H9 (cell line): ENCODE data around the gene CLCNKA. TPM values are rescaled to one million over a fixed set of nuclear protein-coding genes. Genes with fewer than 3 reads are reported as not detected.

Experiments used
- DNase-seq: peaks from one replicate; pipeline ENCODE4 v3.0.0-alpha.2; 2017
- H2AFZ ChIP-seq: one replicate; pipeline ENCODE4 v1.6.1; 2013; ENCODE audit warnings: mild to moderate bottlenecking, low read length, control low read depth, moderate library complexity
- H2AK5ac ChIP-seq: 2 replicates; pipeline ENCODE4 v1.6.1; 2013; ENCODE audit warnings: low read length, control low read depth, mixed read lengths; ENCODE audit not compliant: insufficient read length
- H2BK120ac ChIP-seq: one replicate; pipeline ENCODE4 v1.6.1; 2013; ENCODE audit warnings: low read depth, mild to moderate bottlenecking, low read length, control low read depth, inconsistent platforms; ENCODE audit not compliant: poor library complexity, severe bottlenecking
- H2BK12ac ChIP-seq: 2 replicates; pipeline ENCODE4 v1.6.1; 2013; ENCODE audit warnings: low read length, control low read depth, mixed read lengths, low read depth; ENCODE audit not compliant: insufficient read length
- H2BK15ac ChIP-seq: 2 replicates; pipeline ENCODE4 v1.6.1; 2013; ENCODE audit warnings: low read depth, low read length, control low read depth
- H2BK20ac ChIP-seq: one replicate; pipeline ENCODE4 v1.6.1; 2013; ENCODE audit warnings: low read depth, mild to moderate bottlenecking, low read length, control low read depth, inconsistent platforms; ENCODE audit not compliant: poor library complexity, severe bottlenecking
- H2BK5ac ChIP-seq: 2 replicates; pipeline ENCODE4 v1.6.1; 2013; ENCODE audit warnings: low read length, control low read depth, mixed read lengths; ENCODE audit not compliant: insufficient read length
- H3K14ac ChIP-seq: 2 replicates; pipeline ENCODE4 v1.6.1; 2013; ENCODE audit warnings: low read length, control low read depth; ENCODE audit not compliant: insufficient read depth
- H3K18ac ChIP-seq: 2 replicates; pipeline ENCODE4 v1.6.1; 2013; ENCODE audit warnings: low read depth, mild to moderate bottlenecking, mixed read lengths, low read length, control low read depth; ENCODE audit not compliant: insufficient read length
- H3K23ac ChIP-seq: 2 replicates; pipeline ENCODE4 v1.6.1; 2013; ENCODE audit warnings: low read length, control low read depth, mixed read lengths, low read depth; ENCODE audit not compliant: insufficient read length
- H3K23me2 ChIP-seq: 2 replicates; pipeline ENCODE4 v1.6.1; 2013; ENCODE audit warnings: low read depth, mild to moderate bottlenecking, mixed read lengths, low read length, control low read depth; ENCODE audit not compliant: insufficient read length, poor library complexity, severe bottlenecking
- H3K27ac ChIP-seq: 2 replicates; pipeline ENCODE4 v1.5.1; 2013; ENCODE audit warnings: low read length, control low read depth, mixed read lengths, low read depth; ENCODE audit not compliant: insufficient read length
- H3K27me3 ChIP-seq: 2 replicates; pipeline ENCODE4 v1.6.1; 2013; ENCODE audit warnings: low read length, control low read depth, inconsistent platforms; ENCODE audit not compliant: insufficient read depth
- H3K4ac ChIP-seq: 2 replicates; pipeline ENCODE4 v1.6.1; 2013; ENCODE audit warnings: low read depth, mild to moderate bottlenecking, control low read depth, inconsistent platforms, low read length, moderate library complexity
- H3K4me1 ChIP-seq: 2 replicates; pipeline ENCODE4 v1.6.1; 2013; ENCODE audit warnings: low read length, control low read depth, inconsistent platforms; ENCODE audit not compliant: insufficient read depth
- H3K4me2 ChIP-seq: 2 replicates; pipeline ENCODE4 v1.6.1; 2013; ENCODE audit warnings: low read length, control low read depth, mixed read lengths; ENCODE audit not compliant: insufficient read length, insufficient read depth
- H3K56ac ChIP-seq: 2 replicates; pipeline ENCODE4 v1.6.1; 2013; ENCODE audit warnings: low read depth, mild to moderate bottlenecking, mixed read lengths, low read length, control low read depth; ENCODE audit not compliant: insufficient read length
- H3K79me1 ChIP-seq: 2 replicates; pipeline ENCODE4 v1.6.1; 2013; ENCODE audit warnings: low read depth, mild to moderate bottlenecking, moderate library complexity, low read length, control low read depth, inconsistent platforms; ENCODE audit not compliant: insufficient read depth, poor library complexity, severe bottlenecking
- H3K79me2 ChIP-seq: 2 replicates; pipeline ENCODE4 v1.6.1; 2013; ENCODE audit warnings: low read length, control low read depth, inconsistent platforms; ENCODE audit not compliant: insufficient read depth
- H3K9ac ChIP-seq: 2 replicates; pipeline ENCODE4 v1.6.1; 2013; ENCODE audit warnings: low read length, control low read depth, mixed read lengths; ENCODE audit not compliant: insufficient read length; ENCODE audit errors: extremely low read depth
- H3K9me3 ChIP-seq: one replicate; pipeline ENCODE4 v1.6.1; 2013; ENCODE audit warnings: low read depth, low read length, inconsistent platforms; ENCODE audit not compliant: control insufficient read depth
- H3T11ph ChIP-seq: one replicate; pipeline ENCODE4 v1.6.1; 2013; ENCODE audit warnings: mild to moderate bottlenecking, low read length, control low read depth, inconsistent platforms
- H4K20me1 ChIP-seq: one replicate; pipeline ENCODE4 v1.6.1; 2013; ENCODE audit not compliant: control insufficient read depth, insufficient read length, insufficient read depth
- H4K5ac ChIP-seq: 2 replicates; pipeline ENCODE4 v1.6.1; 2013; ENCODE audit warnings: low read depth, mild to moderate bottlenecking, mixed read lengths, low read length, control low read depth; ENCODE audit not compliant: insufficient read length
- H4K8ac ChIP-seq: replicated peaks from 2 replicates; pipeline ENCODE4 v1.6.1; 2013; ENCODE audit warnings: low read length, control low read depth, mixed read lengths, low read depth; ENCODE audit not compliant: insufficient read length
- H4K91ac ChIP-seq: 2 replicates; pipeline ENCODE4 v1.6.1; 2013; ENCODE audit warnings: low read depth, mild to moderate bottlenecking, moderate library complexity, mixed read lengths, low read length, control low read depth; ENCODE audit not compliant: insufficient read length
- H3K27ac Mint-ChIP-seq, 3 experiments: 2 replicates in 2 of 3; 3 replicates in 1 of 3; pipeline ENCODE4 v1.8.0; 2020 to 2021; ENCODE audit warnings: mixed read lengths in 3 of 3, mild to moderate bottlenecking in 1 of 3, moderate library complexity in 1 of 3
- H3K27me3 Mint-ChIP-seq: 2 replicates; pipeline ENCODE4 v1.8.0; 2021; ENCODE audit warnings: low read depth, mild to moderate bottlenecking, moderate library complexity, mixed read lengths
- H3K36me3 Mint-ChIP-seq, 3 experiments: 2 replicates in 2 of 3; 3 replicates in 1 of 3; pipeline ENCODE4 v1.8.0; 2020 to 2021; ENCODE audit warnings: low read depth in 3 of 3, mixed read lengths in 3 of 3; ENCODE audit not compliant: insufficient read depth in 1 of 3
- H3K4me1 Mint-ChIP-seq, 2 experiments: 2 replicates each; pipeline ENCODE4 v1.8.0; 2020; ENCODE audit warnings: mixed read lengths in 2 of 2
- H3K4me3 Mint-ChIP-seq, 2 experiments: 2 replicates in 1 of 2; 3 replicates in 1 of 2; pipeline ENCODE4 v1.8.0; 2020 to 2021; ENCODE audit warnings: mild to moderate bottlenecking in 2 of 2, mixed read lengths in 2 of 2, moderate library complexity in 1 of 2
- H3K9me3 Mint-ChIP-seq, 2 experiments: 2 replicates in 1 of 2; 3 replicates in 1 of 2; pipeline ENCODE4 v1.8.0; 2020; ENCODE audit warnings: mild to moderate bottlenecking in 2 of 2, mixed read lengths in 2 of 2, moderate library complexity in 1 of 2
- WGBS: extraction: QIAGEN DNeasy Blood & Tissue Kit; methylation state at CpG from one replicate; pipeline ENCODE4 v1.1.7; 2013; ENCODE audit warnings: missing lambda C conversion rate, low lambda C conversion rate, mixed read lengths; ENCODE audit not compliant: insufficient read length; ENCODE audit errors: extremely low coverage; 5-methylcytosine and 5-hydroxymethylcytosine counted together
- total RNA-seq: library from RNA; stranded (reverse); gene quantifications from 2 replicates; pipeline ENCODE4 v1.2.1, GENCODE V29; 2021
- TF ChIP-seq, protein P1 (sequence below): fragments of 200-600 bp; sonication (generic); conservative IDR thresholded peaks from 3 replicates; pipeline ENCODE4 v1.8.0; 2021; ENCODE audit warnings: antibody characterized with exemption, mild to moderate bottlenecking

The CLCNKA gene
- total RNA-seq, 1 experiment from 2014 or later: 0.98 TPM

- H3K23ac ChIP-seq: no peak overlapping the region
These were observed 25.0 kb downstream of the CLCNKA start for GRCh38 chr1:16046842-16047241.

More at GRCh38 chr1:16046842-16047241, 25.0 kb downstream of the CLCNKA start:
- no peaks in the 10 kb centered on the region for H3K79me2 ChIP-seq
- no peaks in the 10 kb centered on the region; the same call in 1 of the 2 replicates for H3K4me1 ChIP-seq
- no peak overlapping the region for H3K4ac ChIP-seq
- Mint-ChIP-seq H3K4me3 (no peak overlapping the region; a peak in 1 of 5 replicates), H3K36me3 (no peaks in the 10 kb centered on the region), H3K27me3 (peaks cover 26% of the 10 kb centered on the region), H3K9me3 (no peaks in the 10 kb centered on the region), H3K4me1 (peaks cover 10 to 26% of the 10 kb centered on the region in 2 experiments), H3K27ac (no peak overlapping the region; a peak in 1 of 7 replicates)
- no peaks in the 10 kb centered on the region for H3K23me2 ChIP-seq
- no peak overlapping the region for H2BK12ac ChIP-seq
- no peak overlapping the region for H2AFZ ChIP-seq
- no peaks in the 10 kb centered on the region for H4K20me1 ChIP-seq
- H3K56ac ChIP-seq: no peak overlapping the region
- H2BK15ac ChIP-seq: no peak overlapping the region
- no peak overlapping the region for H3K27ac ChIP-seq
- no peak overlapping the region for H3K4me2 ChIP-seq
- WGBS: no CpG with 5 or more reads among the region's 7 CpGs
- no peak overlapping the region for H2BK5ac ChIP-seq
- no peak overlapping the region for H4K8ac ChIP-seq
- H4K91ac ChIP-seq: no peak overlapping the region
- H3K27me3 ChIP-seq: no peaks in the 10 kb centered on the region
- H3K9me3 ChIP-seq: no peaks in the 10 kb centered on the region
- no peak overlapping the region for H3K9ac ChIP-seq
- no peak overlapping the region for H3T11ph ChIP-seq
- no peak overlapping the region for H4K5ac ChIP-seq
- no peak overlapping the region for H2BK20ac ChIP-seq
- TF ChIP-seq, protein P1, sequence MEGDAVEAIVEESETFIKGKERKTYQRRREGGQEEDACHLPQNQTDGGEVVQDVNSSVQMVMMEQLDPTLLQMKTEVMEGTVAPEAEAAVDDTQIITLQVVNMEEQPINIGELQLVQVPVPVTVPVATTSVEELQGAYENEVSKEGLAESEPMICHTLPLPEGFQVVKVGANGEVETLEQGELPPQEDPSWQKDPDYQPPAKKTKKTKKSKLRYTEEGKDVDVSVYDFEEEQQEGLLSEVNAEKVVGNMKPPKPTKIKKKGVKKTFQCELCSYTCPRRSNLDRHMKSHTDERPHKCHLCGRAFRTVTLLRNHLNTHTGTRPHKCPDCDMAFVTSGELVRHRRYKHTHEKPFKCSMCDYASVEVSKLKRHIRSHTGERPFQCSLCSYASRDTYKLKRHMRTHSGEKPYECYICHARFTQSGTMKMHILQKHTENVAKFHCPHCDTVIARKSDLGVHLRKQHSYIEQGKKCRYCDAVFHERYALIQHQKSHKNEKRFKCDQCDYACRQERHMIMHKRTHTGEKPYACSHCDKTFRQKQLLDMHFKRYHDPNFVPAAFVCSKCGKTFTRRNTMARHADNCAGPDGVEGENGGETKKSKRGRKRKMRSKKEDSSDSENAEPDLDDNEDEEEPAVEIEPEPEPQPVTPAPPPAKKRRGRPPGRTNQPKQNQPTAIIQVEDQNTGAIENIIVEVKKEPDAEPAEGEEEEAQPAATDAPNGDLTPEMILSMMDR: no peak
- H3K18ac ChIP-seq: no peak overlapping the region
- no peak overlapping the region for H2BK120ac ChIP-seq
- no peak for DNase-seq
- H2AK5ac ChIP-seq: no peak overlapping the region
- no peaks in the 10 kb centered on the region for H3K79me1 ChIP-seq
- no peak overlapping the region for H3K14ac ChIP-seq
